Prostate gland (tissue), 2 donors: ENCODE results near the gene GCNT3. TPM values are rescaled to one million over a fixed set of nuclear protein-coding genes. Genes with fewer than 3 reads are reported as not detected.

ENCODE experiments used
- DNase-seq: peaks from one replicate; pipeline ENCODE4 v3.0.0-alpha.2; 2019; ENCODE audit warnings: low spot score
- H3K27ac ChIP-seq, 2 donors: fragments of 200-600 bp; sonication (generic); 2 replicates each; pipeline ENCODE4 v1.5.1; 2017 to 2019
- H3K27me3 ChIP-seq: fragments of 200-600 bp; sonication (generic); replicated peaks from 2 replicates; pipeline ENCODE4 v1.5.1; 2019; ENCODE audit not compliant: insufficient read depth
- H3K36me3 ChIP-seq, 2 donors: fragments of 200-600 bp; sonication (generic); 1 replicate in 1 of 2; 2 replicates in 1 of 2; pipeline versions ENCODE4 v1.5.1 to v1.8.1; 2017 to 2019
- H3K4me1 ChIP-seq: fragments of 200-600 bp; sonication (generic); replicated peaks from 2 replicates; pipeline ENCODE4 v1.5.1; 2019
- H3K4me3 ChIP-seq, 2 donors: fragments of 200-600 bp; sonication (generic); 2 replicates each; pipeline ENCODE4 v1.5.1; 2017 to 2019
- H3K9me3 ChIP-seq: fragments of 200-600 bp; sonication (generic); 2 replicates; pipeline ENCODE4 v1.5.1; 2017
- CTCF ChIP-seq, 4 experiments: fragments of 200-600 bp in 2 of 4; fragments of 450-650 bp in 2 of 4; sonication (generic) in 2 of 4; IDR thresholded peaks; 1 replicate in 3 of 4; 2 replicates in 1 of 4; pipeline ENCODE4 v1.5.1; 2016 to 2019; ENCODE audit warnings: antibody characterized with exemption in 4 of 4, mild to moderate bottlenecking in 2 of 4, moderate library complexity in 2 of 4
- POLR2A ChIP-seq: fragments of 450-650 bp; IDR thresholded peaks from one replicate; pipeline ENCODE4 v1.6.1; 2016; ENCODE audit warnings: antibody characterized with exemption, mild to moderate bottlenecking
- POLR2AphosphoS5 ChIP-seq: sonication (generic); formaldehyde crosslinking; IDR thresholded peaks from one replicate; pipeline ENCODE4 v1.6.1; 2017; ENCODE audit warnings: antibody characterized with exemption
- WGBS: methylation state at CpG from one replicate; pipeline ENCODE4 v1.1.5; 2018; 5-methylcytosine and 5-hydroxymethylcytosine counted together
- intact Hi-C: fragments of 100-400 bp; cut with DNase I; formaldehyde crosslinking; loops from one replicate; pipeline ENCODE4 v1.14.2; 2022
- total RNA-seq, 2 donors: library from RNA; depleted of rRNA; stranded (reverse); fragments of >200 nt; gene quantifications; one replicate each; pipeline ENCODE4 v1.1.0, GENCODE V29; 2016

GCNT3 gene
- total RNA-seq, 2 donors from 2014 or later, result 1.5 to 1.6 TPM

GRCh38 chr15:59615661-59616060, 4.1 kb downstream of the GCNT3 start:
- H3K4me3 ChIP-seq, result no peak overlapping the region
- H3K36me3 ChIP-seq, result no peaks in the 10 kb centered on the region
- H3K9me3 ChIP-seq, result no peaks in the 10 kb centered on the region
- no peak for DNase-seq
- TF ChIP-seq POLR2AphosphoS5, result no peak
- TF ChIP-seq CTCF (IDR thresholded peaks at IDR 0.05), result no peak
- TF ChIP-seq POLR2A, result no peak
- 90% methylated on average over 5 of the region's 5 CpGs for WGBS
- intact Hi-C loops, result no loop called here
- no peaks in the 10 kb centered on the region for H3K27me3 ChIP-seq
- H3K4me1 ChIP-seq, result no peaks in the 10 kb centered on the region
- no peak overlapping the region for H3K27ac ChIP-seq

- H3K27ac ChIP-seq, result no peak overlapping the region
- WGBS, result 40% methylated on average over 3 of the region's 3 CpGs
- no peaks in the 10 kb centered on the region for H3K36me3 ChIP-seq
- no peak overlapping the region for H3K4me3 ChIP-seq
- intact Hi-C loops, result no loop called here
- DNase-seq, result peak; percentile 23
- H3K27me3 ChIP-seq, result no peaks in the 10 kb centered on the region
- no peaks in the 10 kb centered on the region for H3K9me3 ChIP-seq
- TF ChIP-seq POLR2A, result peak; percentile 11
- TF ChIP-seq POLR2AphosphoS5, result no peak
- peak in 2 of 4 experiments; percentile 36 to 40 for TF ChIP-seq CTCF (IDR thresholded peaks at IDR 0.05)
- H3K4me1 ChIP-seq, result no peaks in the 10 kb centered on the region
Observed at GRCh38 chr15:59616379-59616778, 4.8 kb downstream of the GCNT3 start.

- Histone ChIP-seq H3K4me3 (no peak overlapping the region), H3K9me3 (no peaks in the 10 kb centered on the region), H3K27me3 (no peaks in the 10 kb centered on the region), H3K27ac (no peak overlapping the region), H3K36me3 (no peaks in the 10 kb centered on the region), H3K4me1 (no peaks in the 10 kb centered on the region)
- TF ChIP-seq POLR2AphosphoS5 (no peak), CTCF (IDR thresholded peaks at IDR 0.05) (no peak)
- 92% methylated on average over 4 of the region's 4 CpGs for WGBS
- DNase-seq, result no peak
- intact Hi-C loops, result no loop called here
Observed at GRCh38 chr15:59618406-59618805, 6.8 kb downstream of the GCNT3 start.

DNA sequence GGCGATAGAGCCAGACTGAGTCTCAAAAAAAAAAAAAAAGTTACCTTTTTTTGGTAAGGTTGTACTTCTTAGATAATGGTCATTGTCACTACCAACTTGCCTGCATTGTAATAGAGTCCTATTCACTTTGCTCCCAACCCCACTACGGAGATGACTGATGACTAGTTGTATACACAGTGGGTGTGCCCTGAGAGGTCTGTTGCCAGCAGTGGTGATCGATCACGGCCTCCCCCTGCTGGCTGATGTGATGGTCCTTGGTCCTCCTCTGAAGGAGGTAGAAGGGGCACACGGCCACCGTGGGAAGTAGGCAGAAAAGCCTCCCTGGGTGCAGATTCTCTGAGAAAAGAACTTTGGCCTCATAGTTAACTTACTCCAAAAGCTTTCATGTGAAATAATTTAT, 10.7 kb downstream of the GCNT3 start:
- Histone ChIP-seq H3K9me3 (no peaks in the 10 kb centered on the region), H3K27ac (no peak overlapping the region), H3K36me3 (no peaks in the 10 kb centered on the region), H3K27me3 (no peaks in the 10 kb centered on the region), H3K4me1 (no peaks in the 10 kb centered on the region), H3K4me3 (no peak overlapping the region)
- 32% methylated on average over 6 of the region's 6 CpGs for WGBS
- DNase-seq, result no peak
- TF ChIP-seq POLR2AphosphoS5, result no peak
- no peak for TF ChIP-seq POLR2A
- TF ChIP-seq CTCF (IDR thresholded peaks at IDR 0.05), result no peak
- intact Hi-C loops, result no loop called here

DNA sequence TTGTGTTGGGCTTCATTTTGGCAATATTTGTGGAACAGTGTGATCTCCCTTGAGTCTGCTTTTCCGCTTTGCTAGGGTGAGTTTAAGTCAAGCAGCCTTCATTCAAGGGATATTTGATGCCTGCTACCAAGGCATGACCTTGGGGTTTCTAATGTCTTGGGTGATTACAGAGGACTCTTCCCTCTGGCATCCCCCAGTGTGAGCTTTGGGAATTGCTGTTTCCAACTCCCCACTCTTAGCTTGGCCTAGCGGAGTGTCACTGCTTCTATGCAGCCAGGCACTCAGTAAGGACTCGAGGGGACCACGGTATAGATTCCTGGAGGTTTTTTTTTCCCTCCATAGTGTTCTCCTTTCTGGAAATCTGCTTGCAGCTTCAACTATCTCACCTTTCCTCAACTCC, 21.1 kb downstream of the GCNT3 start:
- H3K4me3 ChIP-seq, result no peak overlapping the region
- no peak for TF ChIP-seq CTCF (IDR thresholded peaks at IDR 0.05)
- TF ChIP-seq POLR2A, result no peak
- no peak for TF ChIP-seq POLR2AphosphoS5
- no peaks in the 10 kb centered on the region for H3K9me3 ChIP-seq
- no peaks in the 10 kb centered on the region for H3K4me1 ChIP-seq
- H3K27ac ChIP-seq, result no peak overlapping the region
- no peaks in the 10 kb centered on the region for H3K36me3 ChIP-seq
- H3K27me3 ChIP-seq, result no peaks in the 10 kb centered on the region
- DNase-seq, result no peak
- intact Hi-C loops, result no loop called here
- WGBS, result 61% methylated on average over 4 of the region's 4 CpGs
